Astrocyte (in vitro differentiated cells and primary cell): ENCODE data around the gene SGO1. TPM values are rescaled to one million over a fixed set of nuclear protein-coding genes. Genes with fewer than 3 reads are reported as not detected.

Source experiments
- DNase-seq: peaks from one replicate; pipeline ENCODE4 v3.0.0-alpha.2; 2010; ENCODE audit warnings: low read depth
- FAIRE-seq: peaks from 2 replicates; lab custom pipeline; 2011; peaks lifted over from hg19 to GRCh38; lab: Jason Lieb, UNC
- H2AFZ ChIP-seq: 2 replicates; pipeline ENCODE4 v1.6.0; 2012; ENCODE audit warnings: low read depth, low read length, inconsistent platforms
- H3K27ac ChIP-seq: 2 replicates; pipeline ENCODE4 v1.5.1; 2011; ENCODE audit warnings: low read depth, low read length, inconsistent platforms
- H3K27me3 ChIP-seq: 2 replicates; pipeline ENCODE4 v1.6.0; 2011; ENCODE audit warnings: low read length, inconsistent platforms; ENCODE audit not compliant: insufficient read depth
- H3K36me3 ChIP-seq: 2 replicates; pipeline ENCODE4 v1.5.1; 2011; ENCODE audit warnings: low read length, inconsistent platforms; ENCODE audit not compliant: insufficient read depth
- H3K4me1 ChIP-seq: 2 replicates; pipeline ENCODE4 v1.5.1; 2011; ENCODE audit warnings: low read length, inconsistent platforms; ENCODE audit not compliant: insufficient read depth
- H3K4me2 ChIP-seq: 2 replicates; pipeline ENCODE4 v1.6.0; 2012; ENCODE audit warnings: low read length, inconsistent platforms
- H3K4me3 ChIP-seq: 2 replicates; pipeline ENCODE4 v1.5.1; 2011; ENCODE audit warnings: low read depth, mild to moderate bottlenecking, low read length, inconsistent platforms; ENCODE audit not compliant: insufficient read depth
- H3K79me2 ChIP-seq: 2 replicates; pipeline ENCODE4 v1.6.0; 2012; ENCODE audit warnings: mild to moderate bottlenecking, low read length, inconsistent platforms; ENCODE audit not compliant: insufficient read depth
- H3K9ac ChIP-seq: 2 replicates; pipeline ENCODE4 v1.6.0; 2012; ENCODE audit warnings: mild to moderate bottlenecking, low read length, inconsistent platforms
- H3K9me3 ChIP-seq: 2 replicates; pipeline ENCODE4 v1.5.1; 2012; ENCODE audit warnings: low read depth, mild to moderate bottlenecking, low read length, inconsistent platforms; ENCODE audit not compliant: insufficient read depth
- H4K20me1 ChIP-seq: 2 replicates; pipeline ENCODE4 v1.6.0; 2012; ENCODE audit warnings: low read length, inconsistent platforms; ENCODE audit not compliant: insufficient read depth
- H3K27ac Mint-ChIP-seq: one replicate; pipeline ENCODE4 v1.8.0; 2021; ENCODE audit warnings: mild to moderate bottlenecking, mixed read lengths; ENCODE audit not compliant: unreplicated experiment
- H3K27me3 Mint-ChIP-seq: one replicate; pipeline ENCODE4 v1.8.0; 2021; ENCODE audit warnings: low read depth, mixed read lengths; ENCODE audit not compliant: unreplicated experiment
- H3K36me3 Mint-ChIP-seq: one replicate; pipeline ENCODE4 v1.8.0; 2021; ENCODE audit warnings: low read depth, mixed read lengths; ENCODE audit not compliant: unreplicated experiment
- H3K4me1 Mint-ChIP-seq: one replicate; pipeline ENCODE4 v1.8.0; 2021; ENCODE audit warnings: low read depth, mixed read lengths; ENCODE audit not compliant: unreplicated experiment
- H3K4me3 Mint-ChIP-seq: one replicate; pipeline ENCODE4 v1.8.0; 2021; ENCODE audit warnings: mild to moderate bottlenecking, moderate library complexity, mixed read lengths; ENCODE audit not compliant: unreplicated experiment
- H3K9me3 Mint-ChIP-seq: one replicate; pipeline ENCODE4 v1.8.0; 2021; ENCODE audit warnings: mild to moderate bottlenecking, mixed read lengths; ENCODE audit not compliant: unreplicated experiment
- CTCF ChIP-seq: IDR thresholded peaks from 2 replicates; pipeline ENCODE4 v1.5.1; 2011; ENCODE audit warnings: low read depth, mild to moderate bottlenecking, inconsistent platforms, low read length, moderate library complexity; ENCODE audit not compliant: insufficient read depth
- EZH2 ChIP-seq: IDR thresholded peaks from 2 replicates; pipeline ENCODE4 v1.6.1; 2012; ENCODE audit warnings: mild to moderate bottlenecking, low read length, inconsistent platforms; ENCODE audit not compliant: insufficient read depth
- total RNA-seq: library from RNA; stranded (reverse); gene quantifications from 2 replicates; pipeline ENCODE4 v1.2.1, GENCODE V29; 2021

Gene SGO1
- total RNA-seq, 1 donor from 2014 or later, result 3.0 TPM

- Histone ChIP-seq H3K27ac (no peak overlapping the region), H3K27me3 (no peaks in the 10 kb centered on the region), H3K36me3 (no peaks in the 10 kb centered on the region), H3K9me3 (no peaks in the 10 kb centered on the region), H2AFZ (no peak overlapping the region), H3K79me2 (no peaks in the 10 kb centered on the region), H3K4me1 (no peaks in the 10 kb centered on the region), H3K4me3 (no peak overlapping the region), H4K20me1 (no peaks in the 10 kb centered on the region), H3K4me2 (no peak overlapping the region), H3K9ac (no peak overlapping the region)
- FAIRE-seq (no peak), DNase-seq (no peak)
- no peak overlapping the region for H3K27ac Mint-ChIP-seq
- peaks cover 6% of the 10 kb centered on the region for H3K4me1 Mint-ChIP-seq
- TF ChIP-seq CTCF (no peak), EZH2 (no peak)
- no peak overlapping the region for H3K4me3 Mint-ChIP-seq
- no peaks in the 10 kb centered on the region for H3K9me3 Mint-ChIP-seq
- no peaks in the 10 kb centered on the region for H3K27me3 Mint-ChIP-seq
- no peaks in the 10 kb centered on the region for H3K36me3 Mint-ChIP-seq
Observed at GRCh38 chr3:20145874-20146273, 40.1 kb downstream of the SGO1 start.

GRCh38 chr3:20143519-20143918 lies 42.5 kb downstream of the SGO1 start:
- H3K36me3 ChIP-seq, result no peaks in the 10 kb centered on the region
- Mint-ChIP-seq H3K27ac (no peak overlapping the region), H3K36me3 (no peaks in the 10 kb centered on the region), H3K9me3 (no peaks in the 10 kb centered on the region), H3K4me3 (no peak overlapping the region), H3K4me1 (peaks cover 6% of the 10 kb centered on the region), H3K27me3 (no peaks in the 10 kb centered on the region)
- H3K9me3 ChIP-seq, result no peaks in the 10 kb centered on the region
- H3K27ac ChIP-seq, result no peak overlapping the region
- no peak for FAIRE-seq
- no peak overlapping the region for H2AFZ ChIP-seq
- H3K4me2 ChIP-seq, result no peak overlapping the region
- H4K20me1 ChIP-seq, result no peaks in the 10 kb centered on the region
- H3K79me2 ChIP-seq, result no peaks in the 10 kb centered on the region
- H3K4me1 ChIP-seq, result no peaks in the 10 kb centered on the region
- no peaks in the 10 kb centered on the region for H3K27me3 ChIP-seq
- no peak overlapping the region for H3K9ac ChIP-seq
- DNase-seq, result no peak
- no peak overlapping the region for H3K4me3 ChIP-seq
- TF ChIP-seq EZH2, result no peak
- no peak for TF ChIP-seq CTCF

GRCh38 chr3:20142517-20142916 lies 43.5 kb downstream of the SGO1 start:
- no peaks in the 10 kb centered on the region for H3K9me3 Mint-ChIP-seq
- TF ChIP-seq CTCF (no peak), EZH2 (no peak)
- Histone ChIP-seq H3K27me3 (no peaks in the 10 kb centered on the region), H3K9ac (no peak overlapping the region), H3K36me3 (no peaks in the 10 kb centered on the region), H3K4me3 (no peak overlapping the region), H3K4me1 (no peaks in the 10 kb centered on the region), H3K79me2 (no peaks in the 10 kb centered on the region), H3K9me3 (no peaks in the 10 kb centered on the region), H3K27ac (no peak overlapping the region), H3K4me2 (no peak overlapping the region), H2AFZ (no peak overlapping the region), H4K20me1 (no peaks in the 10 kb centered on the region)
- no peak for FAIRE-seq
- no peak overlapping the region for H3K4me3 Mint-ChIP-seq
- DNase-seq, result no peak
- H3K4me1 Mint-ChIP-seq, result peaks cover 6% of the 10 kb centered on the region
- no peak overlapping the region for H3K27ac Mint-ChIP-seq
- H3K36me3 Mint-ChIP-seq, result no peaks in the 10 kb centered on the region
- H3K27me3 Mint-ChIP-seq, result no peaks in the 10 kb centered on the region
